HG03457 (cell line): ENCODE data around the gene MMP28.
"Not testable (repeated sequence)": the region's sequence is repeated elsewhere in the genome, so short reads cannot be mapped to it uniquely, and the experiment has no call there.

ENCODE experiments used
- ATAC-seq: cut with Tn5 transposase; IDR thresholded peaks from one replicate; pipeline ENCODE4 v1.9.1; 2021; ENCODE audit warnings: moderate number of reproducible peaks; ENCODE audit not compliant: unreplicated experiment

MMP28 gene

GRCh38 chr17:35766489-35766877 lies 29.0 kb downstream of the MMP28 start:
- ATAC-seq: no peak

GRCh38 chr17:35765756-35766488 lies 29.5 kb downstream of the MMP28 start:
- no peak for ATAC-seq

- no peak for ATAC-seq
These were observed 30.2 kb downstream of the MMP28 start for GRCh38 chr17:35765086-35765710.

GRCh38 chr17:35764123-35764991 lies 31.1 kb downstream of the MMP28 start:
- ATAC-seq: no peak

- ATAC-seq: no peak
These were observed 31.7 kb downstream of the MMP28 start for GRCh38 chr17:35763767-35764122.

- no peak for ATAC-seq
These were observed 33.8 kb downstream of the MMP28 start for GRCh38 chr17:35761601-35762000.

GRCh38 chr17:35760587-35760986 lies 34.9 kb downstream of the MMP28 start, which contains the start of gene C17orf50:
Gene C17orf50, plus strand, starts transcription at chr17:35760887. Its CDS starts 55 bp downstream, at chr17:35760942.
- ATAC-seq: no peak

- ATAC-seq: no peak
These were observed 38.2 kb downstream of the MMP28 start for GRCh38 chr17:35757243-35757642.

- no peak for ATAC-seq
These were observed 42.3 kb downstream of the MMP28 start, which contains the start of gene GAS2L2 for GRCh38 chr17:35752945-35753764. Gene GAS2L2, minus strand, starts transcription at chr17:35753239. Its CDS starts 389 bp downstream, at chr17:35752850.

GRCh38 chr17:35752471-35752870 lies 43.0 kb downstream of the MMP28 start:
- no peak for ATAC-seq

GRCh38 chr17:35751541-35751940 lies 43.9 kb downstream of the MMP28 start:
- not testable (repeated sequence) for ATAC-seq

GRCh38 chr17:35750526-35751395 lies 44.7 kb downstream of the MMP28 start:
- no peak for ATAC-seq

GRCh38 chr17:35749560-35750412 lies 45.7 kb downstream of the MMP28 start:
- ATAC-seq: no peak

- ATAC-seq: no peak
These were observed 46.5 kb downstream of the MMP28 start for GRCh38 chr17:35748979-35749378.

GRCh38 chr17:35748341-35748841 lies 47.0 kb downstream of the MMP28 start:
- no peak for ATAC-seq

- ATAC-seq: no peak
These were observed 47.9 kb downstream of the MMP28 start for GRCh38 chr17:35747540-35748017.

GRCh38 chr17:35745749-35746320 lies 49.6 kb downstream of the MMP28 start:
- no peak for ATAC-seq

GRCh38 chr17:35745246-35745645 lies 50.2 kb downstream of the MMP28 start:
- no peak for ATAC-seq
